ENCODE results near the gene TUBA1A.
"Not testable (repeated sequence)": the region's sequence is repeated elsewhere in the genome, so short reads cannot be mapped to it uniquely, and the experiment has no call there.

The TUBA1A gene

GRCh38 chr12:49174218-49174617 is 14.7 kb downstream of the TUBA1A start:
- no peak for TF ChIP-seq CTCF (conservative IDR thresholded peaks at IDR 0.05; ENCODE audit: low read depth)
- H3K27ac ChIP-seq = no peak overlapping the region
- POLR2A ChIA-PET (ENCODE audit: low non-redundant PET) = interaction anchor here (0.7 kb wide), 2 partner anchors 52 to 70 kb away, joined by 3 to 4 read pairs; no protein-coding TSS in a partner anchor
- no peak for DNase-seq (ENCODE audit: low spot score)
- CTCF ChIA-PET = interaction anchor here (0.7 kb wide), 1 partner anchor 123 kb away, joined by 6 read pairs; no protein-coding TSS in a partner anchor

GRCh38 chr12:49170924-49171323 is 18.0 kb downstream of the TUBA1A start:
- DNase-seq (ENCODE audit: low spot score) = no peak
- H3K27ac ChIP-seq = no peak overlapping the region
- POLR2A ChIA-PET (ENCODE audit: low non-redundant PET) = no interaction called here
- CTCF ChIA-PET = interaction anchor here (0.7 kb wide), 1 partner anchor 904 kb away, joined by 3 read pairs; no protein-coding TSS in a partner anchor
- TF ChIP-seq CTCF (conservative IDR thresholded peaks at IDR 0.05; ENCODE audit: low read depth) = no peak

GRCh38 chr12:49165114-49165513 is 23.8 kb downstream of the TUBA1A start:
- no peak overlapping the region for H3K27ac ChIP-seq
- no peak for DNase-seq (ENCODE audit: low spot score)
- ChIA-PET POLR2A (ENCODE audit: low non-redundant PET) (interaction anchor here (0.6 kb wide), 1 partner anchor 1324 kb away, joined by 3 read pairs; no protein-coding TSS in a partner anchor), CTCF (no interaction called here)
- TF ChIP-seq CTCF (conservative IDR thresholded peaks at IDR 0.05; ENCODE audit: low read depth) = no peak

- DNase-seq (ENCODE audit: low spot score); H3K27ac ChIP-seq; POLR2A ChIA-PET (ENCODE audit: low non-redundant PET): not testable (repeated sequence)
- CTCF ChIA-PET = interaction anchor here (0.8 kb wide), 1 partner anchor 72 kb away, joined by 3 read pairs; no protein-coding TSS in a partner anchor
Observed at GRCh38 chr12:49161901-49162300, 27.0 kb downstream of the TUBA1A start.

- TF ChIP-seq CTCF (conservative IDR thresholded peaks at IDR 0.05; ENCODE audit: low read depth) = no peak
- no peak for DNase-seq (ENCODE audit: low spot score)
- H3K27ac ChIP-seq = no peak overlapping the region
- CTCF ChIA-PET = no interaction called here
- POLR2A ChIA-PET (ENCODE audit: low non-redundant PET) = no interaction called here
Observed at GRCh38 chr12:49161092-49161795, 27.6 kb downstream of the TUBA1A start.

- no peak for DNase-seq (ENCODE audit: low spot score)
- ChIA-PET POLR2A (ENCODE audit: low non-redundant PET) (no interaction called here), CTCF (no interaction called here)
- no peak for TF ChIP-seq CTCF (conservative IDR thresholded peaks at IDR 0.05; ENCODE audit: low read depth)
- H3K27ac ChIP-seq = no peak overlapping the region
Observed at GRCh38 chr12:49160399-49160798, 28.5 kb downstream of the TUBA1A start.

GRCh38 chr12:49154221-49154620 is 34.7 kb downstream of the TUBA1A start:
- CTCF ChIA-PET = no interaction called here
- POLR2A ChIA-PET (ENCODE audit: low non-redundant PET) = no interaction called here
- H3K27ac ChIP-seq = no peak overlapping the region
- no peak for TF ChIP-seq CTCF (conservative IDR thresholded peaks at IDR 0.05; ENCODE audit: low read depth)
- no peak for DNase-seq (ENCODE audit: low spot score)
